ENCODE results near the gene SNRPD3.

DNA sequence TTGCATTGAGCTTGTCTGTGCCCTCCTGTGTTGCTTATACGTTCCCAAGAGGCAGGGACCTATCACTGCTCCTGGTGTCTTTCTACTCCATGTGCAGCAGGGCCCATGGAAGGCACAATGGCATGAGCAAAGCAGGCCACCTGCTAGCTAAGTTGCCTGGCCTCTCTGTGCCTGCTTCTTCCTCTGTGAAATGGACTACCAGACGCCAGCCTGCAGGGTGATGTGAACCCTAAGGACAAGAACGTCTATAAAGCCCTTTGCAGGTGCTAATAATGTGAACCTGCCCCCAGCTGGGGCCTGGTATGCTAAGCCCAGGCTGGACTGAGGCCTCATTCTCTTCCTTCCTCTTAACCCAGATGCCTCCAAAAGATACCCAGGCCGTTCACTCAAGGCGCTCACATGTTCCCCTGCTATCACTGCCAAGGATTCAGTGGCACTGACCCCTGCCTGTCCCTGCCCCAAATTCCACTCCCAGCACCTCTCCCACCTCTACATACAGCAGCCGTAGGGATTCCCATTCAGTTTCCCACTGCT, 4.8 kb upstream of the SNRPD3 start:
- TF ChIP-seq EP300 (IDR thresholded peaks at IDR 0.05) = no peak
- TF ChIP-seq, protein P1, sequence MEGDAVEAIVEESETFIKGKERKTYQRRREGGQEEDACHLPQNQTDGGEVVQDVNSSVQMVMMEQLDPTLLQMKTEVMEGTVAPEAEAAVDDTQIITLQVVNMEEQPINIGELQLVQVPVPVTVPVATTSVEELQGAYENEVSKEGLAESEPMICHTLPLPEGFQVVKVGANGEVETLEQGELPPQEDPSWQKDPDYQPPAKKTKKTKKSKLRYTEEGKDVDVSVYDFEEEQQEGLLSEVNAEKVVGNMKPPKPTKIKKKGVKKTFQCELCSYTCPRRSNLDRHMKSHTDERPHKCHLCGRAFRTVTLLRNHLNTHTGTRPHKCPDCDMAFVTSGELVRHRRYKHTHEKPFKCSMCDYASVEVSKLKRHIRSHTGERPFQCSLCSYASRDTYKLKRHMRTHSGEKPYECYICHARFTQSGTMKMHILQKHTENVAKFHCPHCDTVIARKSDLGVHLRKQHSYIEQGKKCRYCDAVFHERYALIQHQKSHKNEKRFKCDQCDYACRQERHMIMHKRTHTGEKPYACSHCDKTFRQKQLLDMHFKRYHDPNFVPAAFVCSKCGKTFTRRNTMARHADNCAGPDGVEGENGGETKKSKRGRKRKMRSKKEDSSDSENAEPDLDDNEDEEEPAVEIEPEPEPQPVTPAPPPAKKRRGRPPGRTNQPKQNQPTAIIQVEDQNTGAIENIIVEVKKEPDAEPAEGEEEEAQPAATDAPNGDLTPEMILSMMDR (IDR thresholded peaks at IDR 0.05) = no peak
- TF ChIP-seq POLR2A (IDR thresholded peaks at IDR 0.05) = no peak
